Activated gamma-delta T cell treated with anti-CD3 and anti-CD28 coated beads, Interleukin-2, amount 50 U/mL, for 16 hours (primary cell): ENCODE results near the gene SIRT5.
A peak's percentile ranks its signal among the peaks of the same experiment; 100 is the strongest.

ENCODE experiments used
- DNase-seq: peaks from one replicate; pipeline ENCODE4 v3.0.0-alpha.2; 2020; ENCODE audit warnings: low read depth

Gene SIRT5

DNA sequence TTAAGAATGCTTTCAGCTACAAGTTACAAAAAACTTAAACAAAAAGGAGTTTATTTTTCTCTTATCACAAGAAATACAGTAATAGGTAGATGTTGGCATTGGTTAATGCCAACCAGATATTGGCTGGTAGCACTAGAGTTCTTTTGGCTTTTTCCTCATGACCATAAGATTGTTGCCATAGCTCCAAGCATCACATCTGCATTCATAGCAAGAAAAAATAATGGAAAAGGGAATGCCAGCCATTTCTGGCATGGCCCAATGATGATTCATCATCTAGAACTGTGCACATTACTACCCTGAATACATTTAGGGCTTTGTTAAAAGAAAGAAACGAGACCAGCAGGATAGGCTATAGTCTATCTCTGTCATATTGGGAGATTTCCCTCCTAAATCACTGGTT lies 20.8 kb upstream of the SIRT5 start:
- DNase-seq: no peak

- DNase-seq: no peak
Observed at GRCh38 chr6:13554929-13555333, 19.5 kb upstream of the SIRT5 start.

- no peak for DNase-seq
Observed at GRCh38 chr6:13557841-13558240, 16.6 kb upstream of the SIRT5 start.

DNA sequence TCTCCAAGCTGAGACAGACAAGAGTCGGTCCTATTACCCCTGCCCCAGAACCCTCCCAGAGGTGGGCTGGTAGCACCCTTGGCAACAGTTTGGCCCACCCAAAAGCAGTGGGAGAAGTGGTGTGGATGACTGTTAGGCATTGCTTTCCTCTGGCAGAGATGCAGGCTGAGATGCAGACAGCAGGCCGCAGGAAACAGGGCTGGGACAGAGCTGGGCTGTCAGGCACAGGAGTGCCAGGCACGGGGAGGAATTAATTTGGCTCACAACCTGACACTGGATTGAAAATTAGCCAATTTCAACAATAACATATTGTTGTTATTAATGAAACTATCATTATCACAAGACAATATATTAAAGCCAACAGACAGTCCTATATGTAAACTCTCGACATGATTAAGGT lies 15.7 kb upstream of the SIRT5 start:
- no peak for DNase-seq

DNA sequence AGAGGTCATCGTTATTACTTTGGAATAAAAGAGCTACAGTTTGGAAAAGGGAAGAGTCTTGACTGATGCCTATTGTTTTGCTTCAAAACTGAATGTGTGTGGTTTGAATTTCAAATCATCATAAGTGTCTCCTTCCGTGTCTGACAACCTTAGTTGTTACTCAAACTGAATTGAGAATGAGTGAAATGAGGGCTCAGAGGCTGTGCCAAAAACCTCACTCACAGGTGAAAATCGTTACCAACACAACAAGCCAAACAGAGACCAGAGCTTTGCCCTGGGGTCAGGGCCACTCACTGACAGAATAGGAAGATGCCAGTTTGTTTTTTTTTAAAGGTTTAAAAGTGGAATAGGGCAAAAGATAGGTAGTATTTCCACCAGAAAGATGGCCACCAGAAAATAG lies 15.2 kb upstream of the SIRT5 start:
- DNase-seq: no peak

DNA sequence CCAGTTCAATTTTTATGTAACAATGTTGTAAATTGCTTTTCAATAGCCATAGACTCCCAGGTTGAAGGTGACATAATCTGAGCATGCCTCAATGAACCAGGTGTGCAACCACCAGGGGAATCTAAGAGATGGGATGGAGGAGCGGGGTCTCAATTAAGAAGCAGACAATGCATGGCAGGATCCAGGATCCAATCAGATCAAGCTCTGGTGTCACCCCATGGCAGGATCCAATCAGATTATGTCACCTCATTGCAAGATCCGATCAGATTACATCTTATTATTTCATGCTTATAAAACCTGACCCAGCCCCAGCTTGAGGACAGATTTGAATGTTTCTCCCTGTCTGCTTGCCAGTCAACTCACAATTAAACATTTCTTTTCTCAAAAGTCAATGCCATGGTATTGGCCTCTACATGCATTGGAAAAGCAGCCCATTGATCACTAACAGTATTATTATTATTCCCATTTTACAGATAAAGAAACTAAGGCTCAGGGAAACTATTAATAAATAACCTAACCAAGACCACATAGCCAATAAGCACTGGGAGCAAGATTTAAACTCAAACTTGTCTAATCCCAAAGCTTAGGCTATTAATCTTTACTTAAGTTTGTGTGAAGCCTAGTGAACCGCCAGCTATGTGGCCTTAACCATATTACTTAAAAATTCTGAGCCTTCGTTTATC lies 14.3 kb upstream of the SIRT5 start:
- DNase-seq: no peak

DNA sequence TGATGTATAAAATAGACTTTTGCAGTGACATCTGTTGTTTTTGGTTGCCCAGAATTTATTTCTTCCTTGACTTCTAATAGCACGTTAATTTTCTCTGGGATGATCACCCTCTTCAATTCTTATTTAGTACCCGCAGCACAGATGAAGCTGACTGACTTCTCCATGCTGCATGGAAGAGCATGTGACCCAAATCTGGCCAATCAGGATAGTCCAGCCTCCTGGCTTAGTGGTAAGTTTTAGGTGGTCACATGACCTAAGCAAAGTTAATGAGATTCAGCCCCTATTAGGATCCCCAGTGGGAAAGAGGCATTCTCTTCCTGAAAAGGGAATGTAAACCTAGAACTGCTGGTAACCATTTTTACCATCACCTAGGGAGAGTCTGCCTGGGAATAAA lies 13.8 kb upstream of the SIRT5 start:
- no peak for DNase-seq

- no peak for DNase-seq
Observed at GRCh38 chr6:13561624-13562267, 12.7 kb upstream of the SIRT5 start.

DNA sequence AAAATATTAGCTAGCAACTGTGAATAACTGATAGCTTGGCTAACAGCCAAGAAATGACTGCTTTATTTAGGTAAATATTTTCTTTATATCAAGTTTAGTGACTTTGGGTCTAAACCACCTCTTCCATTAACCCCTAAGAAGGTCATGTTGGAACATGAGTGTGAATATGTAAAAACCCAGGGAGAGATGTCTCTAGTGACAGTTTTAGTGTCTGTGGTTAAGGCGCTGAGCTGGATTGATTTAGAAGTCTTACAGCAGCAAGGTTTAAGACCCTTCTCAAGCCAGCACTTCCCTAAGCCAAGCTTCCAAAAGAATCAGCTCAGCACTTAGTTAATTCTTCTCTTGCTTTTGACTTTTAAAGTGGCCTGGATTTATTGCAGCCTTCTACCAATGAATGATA lies 11.4 kb upstream of the SIRT5 start:
- no peak for DNase-seq

DNA sequence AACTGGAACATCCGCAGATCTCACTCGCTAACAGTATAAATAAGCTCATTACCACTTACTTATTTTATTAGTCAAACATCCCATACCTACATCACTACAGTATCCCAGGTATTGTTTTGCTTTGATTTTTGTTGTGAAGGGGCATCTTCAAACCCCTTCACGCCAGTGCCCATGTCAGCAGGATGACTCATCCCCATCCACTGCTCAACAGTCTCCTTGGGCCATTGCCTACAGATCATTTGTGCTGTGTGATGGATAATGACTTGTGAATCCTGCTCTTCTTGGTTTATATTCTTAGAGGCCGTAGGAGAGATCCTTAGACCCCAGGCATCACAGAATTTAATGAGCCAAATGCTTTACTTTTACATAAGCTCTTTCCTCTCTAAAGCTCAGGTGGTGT lies 8.5 kb upstream of the SIRT5 start:
- no peak for DNase-seq

DNA sequence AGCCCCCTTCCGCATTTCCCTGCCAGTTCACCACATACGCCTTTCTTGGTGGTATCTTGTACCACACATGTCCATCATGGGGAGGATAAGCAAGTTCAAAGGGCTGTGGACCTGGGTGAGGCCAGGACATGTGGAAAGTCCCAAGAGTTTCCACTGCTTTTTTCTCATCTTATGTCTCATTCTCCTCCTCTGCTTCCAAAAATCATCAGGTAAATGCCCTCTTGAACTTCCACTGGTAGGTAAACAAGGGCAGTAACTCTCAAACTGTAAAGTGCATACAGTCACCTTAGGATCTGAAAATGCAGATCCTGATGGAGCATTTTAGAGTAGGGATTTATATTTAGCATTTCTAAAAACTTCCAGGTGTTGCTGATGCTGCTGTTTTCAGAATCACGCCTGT lies 7.9 kb upstream of the SIRT5 start:
- DNase-seq: no peak

GRCh38 chr6:13568970-13569369 lies 5.4 kb upstream of the SIRT5 start:
- no peak for DNase-seq

DNA sequence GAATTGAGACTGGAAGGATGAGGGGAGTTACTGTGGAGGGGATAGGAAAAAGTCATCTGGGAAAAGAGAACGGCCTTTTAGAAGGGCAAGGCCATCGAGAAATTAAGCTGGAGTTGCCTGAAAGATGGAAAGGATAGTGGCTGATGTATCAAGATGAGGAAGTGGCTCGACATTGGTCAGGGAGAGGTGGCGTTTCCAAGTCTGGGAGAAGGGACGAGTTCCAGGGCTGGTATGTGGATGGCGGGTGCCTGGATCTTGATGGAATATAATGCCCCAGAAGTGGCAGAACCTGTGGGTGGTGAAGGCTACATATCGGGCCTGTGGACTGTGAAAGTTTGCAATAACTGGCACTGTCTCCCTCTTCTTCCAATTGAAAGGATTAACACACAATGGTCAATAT lies 2.2 kb upstream of the SIRT5 start:
- DNase-seq: no peak

GRCh38 chr6:13572951-13573654 lies 1.3 kb upstream of the SIRT5 start:
- DNase-seq: no peak

DNA sequence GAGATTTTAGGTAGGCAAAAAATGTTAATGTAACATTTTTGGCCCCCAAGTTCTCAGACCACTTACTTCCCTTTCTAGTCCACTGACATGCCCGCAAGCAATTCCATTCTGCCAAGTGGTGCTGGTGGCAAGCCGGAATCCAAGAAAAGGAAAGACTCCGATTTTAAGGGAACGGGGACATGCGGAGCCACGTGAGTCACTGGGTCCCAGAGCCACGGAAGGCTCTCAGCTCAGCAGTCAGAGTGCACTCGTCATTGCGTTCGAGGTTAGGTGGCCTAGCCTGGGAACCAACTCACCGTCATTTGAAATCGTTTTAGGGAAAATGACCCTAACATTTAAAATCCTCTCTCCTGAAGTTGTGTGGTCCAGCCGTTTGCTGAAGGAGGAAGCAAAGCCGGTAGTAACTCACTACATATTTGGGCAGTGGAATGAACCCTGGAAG lies 711 bp upstream of the SIRT5 start:
- no peak for DNase-seq

- DNase-seq: peak; percentile 92
Observed at GRCh38 chr6:13574149-13574570, 241 bp upstream of the SIRT5 start.

DNA sequence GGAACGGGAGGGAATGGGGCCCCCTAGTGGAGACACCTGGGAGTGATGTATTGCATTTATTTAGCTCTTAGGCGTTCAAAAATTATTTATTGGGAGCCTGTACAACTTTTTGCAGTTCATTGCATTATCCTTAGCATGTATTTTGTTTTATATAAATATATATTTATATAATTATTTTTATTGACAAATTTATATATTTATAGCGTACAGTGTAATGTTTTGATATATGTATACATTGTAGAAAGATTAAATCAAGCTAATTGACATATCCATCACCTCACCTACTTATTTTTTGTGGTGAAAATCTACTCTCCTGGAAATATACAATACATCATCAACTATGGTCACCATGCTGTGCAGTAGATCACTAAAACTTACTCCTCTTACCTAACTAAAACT lies 975 bp downstream of the SIRT5 start:
- DNase-seq: no peak

- no peak for DNase-seq
Observed at GRCh38 chr6:13576017-13576416, 1.6 kb downstream of the SIRT5 start.

GRCh38 chr6:13577926-13578325 lies 3.5 kb downstream of the SIRT5 start:
- no peak for DNase-seq

- DNase-seq: no peak
Observed at GRCh38 chr6:13579911-13580310, 5.5 kb downstream of the SIRT5 start.

- no peak for DNase-seq
Observed at GRCh38 chr6:13581700-13582229, 7.4 kb downstream of the SIRT5 start.

DNA sequence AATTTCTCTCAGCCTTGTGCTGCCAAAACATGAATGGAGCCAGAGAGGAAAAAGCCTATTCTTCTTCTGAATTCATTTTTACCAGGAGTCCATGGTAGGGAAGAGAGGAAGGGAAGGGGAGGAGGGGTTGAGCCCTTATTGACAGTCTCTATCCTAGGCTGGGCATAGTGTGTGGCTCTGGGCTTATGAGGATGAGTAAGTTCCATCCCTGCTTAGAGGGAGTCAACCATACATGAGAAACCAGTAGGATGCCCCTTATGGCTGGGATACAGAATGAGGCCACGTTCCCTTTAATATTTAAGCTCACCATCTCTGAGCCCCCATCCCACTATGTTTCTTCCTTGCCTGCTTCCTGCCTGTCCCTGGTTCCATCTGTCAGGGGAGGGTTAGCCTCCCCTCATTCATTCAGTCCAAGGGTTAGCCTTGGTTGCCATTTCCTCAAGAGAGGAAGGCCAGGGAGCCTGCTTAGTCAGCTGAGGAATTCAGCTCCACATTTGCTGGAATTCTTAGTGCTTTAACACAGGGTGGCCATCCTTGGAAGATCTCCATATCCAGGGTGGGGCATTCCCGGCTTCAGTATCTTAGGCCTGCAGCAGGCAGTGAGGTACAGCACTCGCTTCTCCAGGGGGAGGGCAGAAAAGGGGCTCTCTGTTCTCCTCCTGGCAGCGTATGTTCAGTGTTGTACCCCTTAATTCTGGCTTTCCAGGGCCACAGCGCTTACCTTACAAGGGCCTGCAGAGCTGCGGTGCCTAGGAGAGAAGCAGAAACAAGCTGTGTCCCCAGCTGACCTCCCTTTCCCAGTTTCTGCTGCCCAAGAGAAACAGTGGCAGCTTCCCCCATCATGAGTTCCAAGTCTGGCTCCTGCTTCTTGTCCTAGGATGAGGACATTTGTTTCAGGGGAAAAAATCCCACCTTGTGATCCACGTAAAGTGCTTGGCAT lies 12.5 kb downstream of the SIRT5 start:
- no peak for DNase-seq
